Liver (tissue), 9 donors: ENCODE data around the gene NFE2L1. TPM values are rescaled to one million over a fixed set of nuclear protein-coding genes. Genes with fewer than 3 reads are reported as not detected.

ENCODE experiments used
- DNase-seq: peaks from one replicate; pipeline ENCODE4 v3.0.0-alpha.2; 2017; ENCODE audit warnings: low spot score
- H3K27ac ChIP-seq, 2 donors: one replicate each; pipeline ENCODE4 v1.7.0; 2013; ENCODE audit warnings: inconsistent platforms in 2 of 2, low read length in 2 of 2, control low read depth in 1 of 2, low read depth in 1 of 2, mild to moderate bottlenecking in 1 of 2
- H3K27me3 ChIP-seq, 4 donors: one replicate each; pipeline versions ENCODE4 v1.6.1 to v1.7.0; 2013; ENCODE audit warnings: low read length in 3 of 4, inconsistent platforms in 1 of 4, mild to moderate bottlenecking in 1 of 4, moderate library complexity in 1 of 4; ENCODE audit not compliant: control insufficient read depth in 4 of 4, insufficient read depth in 4 of 4
- H3K36me3 ChIP-seq, 4 donors: one replicate each; pipeline versions ENCODE4 v1.6.1 to v1.7.0; 2013; ENCODE audit warnings: low read length in 3 of 4, mild to moderate bottlenecking in 3 of 4, low read depth in 1 of 4, moderate library complexity in 1 of 4; ENCODE audit not compliant: control insufficient read depth in 4 of 4, insufficient read depth in 3 of 4
- H3K4me1 ChIP-seq, 4 donors: one replicate each; pipeline versions ENCODE4 v1.6.1 to v1.7.0; 2013; ENCODE audit warnings: low read length in 3 of 4, mild to moderate bottlenecking in 3 of 4, moderate library complexity in 1 of 4; ENCODE audit not compliant: control insufficient read depth in 4 of 4, insufficient read depth in 4 of 4
- H3K4me3 ChIP-seq, 3 donors: one replicate each; pipeline versions ENCODE4 v1.6.1 to v1.7.0; 2013; ENCODE audit warnings: low read length in 3 of 3, control low read depth in 1 of 3, low read depth in 1 of 3, mild to moderate bottlenecking in 1 of 3
- H3K9ac ChIP-seq, 2 donors: one replicate each; pipeline ENCODE4 v1.7.0; 2013; ENCODE audit warnings: low read length in 2 of 2, mild to moderate bottlenecking in 2 of 2, moderate library complexity in 2 of 2, control low read depth in 1 of 2, low read depth in 1 of 2
- H3K9me3 ChIP-seq, 4 donors: one replicate each; pipeline versions ENCODE4 v1.6.1 to v1.7.0; 2013; ENCODE audit warnings: low read length in 3 of 4; ENCODE audit not compliant: control insufficient read depth in 4 of 4
- EGR1 ChIP-seq, 2 donors: IDR thresholded peaks; 2 replicates each; pipeline ENCODE4 v1.6.1; 2016 to 2018; ENCODE audit warnings: antibody characterized with exemption in 2 of 2, low read depth in 2 of 2
- FOXA1 ChIP-seq: IDR thresholded peaks from 2 replicates; pipeline ENCODE4 v1.6.1; 2016; ENCODE audit warnings: antibody characterized with exemption
- FOXA2 ChIP-seq: IDR thresholded peaks from 2 replicates; pipeline ENCODE4 v1.6.1; 2016; ENCODE audit warnings: antibody characterized with exemption
- GABPA ChIP-seq, 2 donors: IDR thresholded peaks in 1 of 2; conservative IDR thresholded peaks in 1 of 2; 2 replicates each; pipeline ENCODE4 v1.6.1; 2016; ENCODE audit warnings: antibody characterized with exemption in 2 of 2, mild to moderate bottlenecking in 1 of 2, moderate library complexity in 1 of 2
- HNF4A ChIP-seq, 2 donors: conservative IDR thresholded peaks; 2 replicates each; pipeline ENCODE4 v1.6.1; 2016; ENCODE audit warnings: antibody characterized with exemption in 2 of 2, mild to moderate bottlenecking in 2 of 2
- HNF4G ChIP-seq: IDR thresholded peaks from 2 replicates; pipeline ENCODE4 v1.6.1; 2016; ENCODE audit warnings: antibody characterized with exemption
- JUND ChIP-seq, 2 donors: IDR thresholded peaks; 2 replicates each; pipeline ENCODE4 v1.6.1; 2016; ENCODE audit warnings: antibody characterized with exemption in 2 of 2
- NR2F2 ChIP-seq: IDR thresholded peaks from 2 replicates; pipeline ENCODE4 v1.6.1; 2016; ENCODE audit warnings: antibody characterized with exemption
- RAD21 ChIP-seq, 2 donors: IDR thresholded peaks; 2 replicates each; pipeline ENCODE4 v1.6.1; 2016; ENCODE audit warnings: antibody characterized with exemption in 2 of 2, mild to moderate bottlenecking in 2 of 2
- RXRA ChIP-seq, 2 donors: IDR thresholded peaks; 2 replicates each; pipeline ENCODE4 v1.6.1; 2017 to 2018; ENCODE audit warnings: antibody characterized with exemption in 2 of 2, mild to moderate bottlenecking in 1 of 2
- SP1 ChIP-seq: IDR thresholded peaks from 2 replicates; pipeline ENCODE4 v1.6.1; 2018; ENCODE audit warnings: antibody characterized with exemption, mild to moderate bottlenecking
- TAF1 ChIP-seq: conservative IDR thresholded peaks from 2 replicates; pipeline ENCODE4 v1.6.1; 2016; ENCODE audit warnings: antibody characterized with exemption, mild to moderate bottlenecking
- YY1 ChIP-seq: IDR thresholded peaks from 2 replicates; pipeline ENCODE4 v1.6.1; 2016; ENCODE audit warnings: antibody characterized with exemption, mild to moderate bottlenecking
- WGBS: extraction: QIAGEN DNeasy Blood & Tissue Kit; methylation state at CpG from one replicate; pipeline ENCODE4 v1.1.7; 2013; 5-methylcytosine and 5-hydroxymethylcytosine counted together
- polyA plus RNA-seq, 2 donors: library from polyadenylated mRNA; stranded (reverse) in 1 of 2; unstranded in 1 of 2; fragments of 200-250 nt in 1 of 2; fragments of >200 nt in 1 of 2; fragmentation: Nextera tagmentation in 1 of 2; extraction: Ambion mirVana in 1 of 2; gene quantifications; one replicate each; pipeline versions ENCODE4 v1.2.1 to v1.2.3, GENCODE V29; 2013 to 2015
- total RNA-seq, 2 donors: library from RNA; depleted of rRNA; stranded (reverse); fragments of >200 nt; gene quantifications; one replicate each; pipeline ENCODE4 v1.2.3, GENCODE V29; 2014
- TF ChIP-seq, protein P1 (sequence below): IDR thresholded peaks from 2 replicates; pipeline ENCODE4 v1.6.1; 2016; ENCODE audit warnings: antibody characterized with exemption
- TF ChIP-seq, protein P2 (sequence below): fragments of 150-350 bp; IDR thresholded peaks from 2 replicates; pipeline ENCODE4 v1.5.1; 2017; ENCODE audit warnings: improper control_type of control experiment, low read depth, low read length; ENCODE audit not compliant: missing input control
- TF ChIP-seq, protein P3 (sequence below): IDR thresholded peaks from 2 replicates; pipeline ENCODE4 v1.6.1; 2016; ENCODE audit warnings: antibody characterized with exemption
- TF ChIP-seq, protein P4 (sequence below): IDR thresholded peaks from 2 replicates; pipeline ENCODE4 v1.6.1; 2016; ENCODE audit warnings: antibody characterized with exemption
- TF ChIP-seq, protein P5 (sequence below): IDR thresholded peaks from 2 replicates; pipeline ENCODE4 v1.6.1; 2016; ENCODE audit warnings: antibody characterized with exemption, mild to moderate bottlenecking
- donor health status: healthy.
- donor health status: healthy.
- donor health status: healthy.
- donor health status: healthy.
- donor health status: healthy.

The NFE2L1 gene
- total and polyA plus RNA-seq, 4 donors = 14.3 to 79.5 (median 57.6) TPM

DNA sequence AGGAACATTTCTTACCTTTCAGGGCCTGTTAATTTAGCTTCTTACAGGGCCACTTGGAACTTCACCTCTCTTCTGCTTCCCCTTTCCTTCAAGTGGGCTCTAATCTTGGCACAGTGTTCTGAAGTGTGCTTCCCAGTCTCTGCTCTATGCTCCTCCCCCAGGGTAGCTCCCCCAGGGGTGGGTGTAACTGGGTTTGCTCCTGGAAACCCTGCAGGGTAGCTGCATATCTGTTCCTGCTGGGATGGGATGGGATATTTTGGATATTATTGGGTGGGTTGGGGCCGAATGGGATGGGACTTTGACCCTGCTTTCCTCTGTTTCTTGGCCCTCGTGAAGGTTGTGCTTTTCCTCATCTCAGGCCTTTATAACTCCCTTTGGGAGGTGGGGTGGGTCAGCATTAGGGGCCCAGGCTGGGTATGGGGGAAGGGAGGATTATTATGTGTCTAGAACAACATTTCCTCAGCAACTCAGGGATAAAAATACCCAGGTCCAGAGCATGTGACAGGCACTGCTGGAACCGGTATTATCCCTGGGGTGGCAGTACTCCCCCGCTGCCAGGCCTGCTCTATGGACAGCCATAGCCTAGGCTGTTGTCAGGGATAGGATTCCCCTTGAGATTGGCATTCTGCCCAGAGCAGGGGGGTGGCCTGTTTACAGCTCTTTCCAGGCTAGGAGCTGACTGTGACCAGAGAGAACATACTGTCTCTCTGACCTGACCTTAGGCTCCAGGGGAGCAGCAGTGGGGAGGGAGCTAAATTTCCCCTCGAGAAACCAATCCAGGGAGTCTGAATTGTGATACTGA lies 5.0 kb downstream of the NFE2L1 start:
- Histone ChIP-seq H3K27me3 (no peaks in the 10 kb centered on the region), H3K36me3 (peaks cover 4 to 22% (median 20%) of the 10 kb centered on the region in 4 donors), H3K4me1 (peaks cover 33 to 66% (median 51%) of the 10 kb centered on the region in 4 donors), H3K9ac (peak overlapping the region; percentile 52 to 94), H3K4me3 (peak overlapping the region in 1 of 3 donors; percentile 16), H3K27ac (peak overlapping the region; percentile 93 to 99), H3K9me3 (no peaks in the 10 kb centered on the region)
- peak; percentile 77 for DNase-seq
- TF ChIP-seq HNF4A (conservative IDR thresholded peaks at IDR 0.05) = peak; percentile 57 to 62
- TF ChIP-seq, protein P1, sequence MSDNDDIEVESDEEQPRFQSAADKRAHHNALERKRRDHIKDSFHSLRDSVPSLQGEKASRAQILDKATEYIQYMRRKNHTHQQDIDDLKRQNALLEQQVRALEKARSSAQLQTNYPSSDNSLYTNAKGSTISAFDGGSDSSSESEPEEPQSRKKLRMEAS = peak; percentile 60
- TF ChIP-seq GABPA (IDR thresholded peaks at IDR 0.05 in 1 of 2, conservative IDR thresholded peaks at IDR 0.05 in 1 of 2) = no peak
- TF ChIP-seq SP1 = peak; percentile 90
- peak; percentile 97 for TF ChIP-seq NR2F2
- peak; percentile 62 to 67 for TF ChIP-seq RAD21 (IDR thresholded peaks at IDR 0.05)
- TF ChIP-seq TAF1 = no peak
- peak; percentile 40 to 70 for TF ChIP-seq EGR1 (IDR thresholded peaks at IDR 0.05; ENCODE audit: low read depth in 2 of 2)
- TF ChIP-seq YY1 = peak; percentile 79
- TF ChIP-seq, protein P2, sequence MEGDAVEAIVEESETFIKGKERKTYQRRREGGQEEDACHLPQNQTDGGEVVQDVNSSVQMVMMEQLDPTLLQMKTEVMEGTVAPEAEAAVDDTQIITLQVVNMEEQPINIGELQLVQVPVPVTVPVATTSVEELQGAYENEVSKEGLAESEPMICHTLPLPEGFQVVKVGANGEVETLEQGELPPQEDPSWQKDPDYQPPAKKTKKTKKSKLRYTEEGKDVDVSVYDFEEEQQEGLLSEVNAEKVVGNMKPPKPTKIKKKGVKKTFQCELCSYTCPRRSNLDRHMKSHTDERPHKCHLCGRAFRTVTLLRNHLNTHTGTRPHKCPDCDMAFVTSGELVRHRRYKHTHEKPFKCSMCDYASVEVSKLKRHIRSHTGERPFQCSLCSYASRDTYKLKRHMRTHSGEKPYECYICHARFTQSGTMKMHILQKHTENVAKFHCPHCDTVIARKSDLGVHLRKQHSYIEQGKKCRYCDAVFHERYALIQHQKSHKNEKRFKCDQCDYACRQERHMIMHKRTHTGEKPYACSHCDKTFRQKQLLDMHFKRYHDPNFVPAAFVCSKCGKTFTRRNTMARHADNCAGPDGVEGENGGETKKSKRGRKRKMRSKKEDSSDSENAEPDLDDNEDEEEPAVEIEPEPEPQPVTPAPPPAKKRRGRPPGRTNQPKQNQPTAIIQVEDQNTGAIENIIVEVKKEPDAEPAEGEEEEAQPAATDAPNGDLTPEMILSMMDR = no peak
- TF ChIP-seq, protein P3, sequence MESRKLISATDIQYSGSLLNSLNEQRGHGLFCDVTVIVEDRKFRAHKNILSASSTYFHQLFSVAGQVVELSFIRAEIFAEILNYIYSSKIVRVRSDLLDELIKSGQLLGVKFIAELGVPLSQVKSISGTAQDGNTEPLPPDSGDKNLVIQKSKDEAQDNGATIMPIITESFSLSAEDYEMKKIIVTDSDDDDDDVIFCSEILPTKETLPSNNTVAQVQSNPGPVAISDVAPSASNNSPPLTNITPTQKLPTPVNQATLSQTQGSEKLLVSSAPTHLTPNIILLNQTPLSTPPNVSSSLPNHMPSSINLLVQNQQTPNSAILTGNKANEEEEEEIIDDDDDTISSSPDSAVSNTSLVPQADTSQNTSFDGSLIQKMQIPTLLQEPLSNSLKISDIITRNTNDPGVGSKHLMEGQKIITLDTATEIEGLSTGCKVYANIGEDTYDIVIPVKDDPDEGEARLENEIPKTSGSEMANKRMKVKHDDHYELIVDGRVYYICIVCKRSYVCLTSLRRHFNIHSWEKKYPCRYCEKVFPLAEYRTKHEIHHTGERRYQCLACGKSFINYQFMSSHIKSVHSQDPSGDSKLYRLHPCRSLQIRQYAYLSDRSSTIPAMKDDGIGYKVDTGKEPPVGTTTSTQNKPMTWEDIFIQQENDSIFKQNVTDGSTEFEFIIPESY = peak; percentile 43
- TF ChIP-seq FOXA1 = peak; percentile 68
- TF ChIP-seq, protein P4, sequence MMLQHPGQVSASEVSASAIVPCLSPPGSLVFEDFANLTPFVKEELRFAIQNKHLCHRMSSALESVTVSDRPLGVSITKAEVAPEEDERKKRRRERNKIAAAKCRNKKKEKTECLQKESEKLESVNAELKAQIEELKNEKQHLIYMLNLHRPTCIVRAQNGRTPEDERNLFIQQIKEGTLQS = no peak
- peak; percentile 9 for TF ChIP-seq HNF4G
- TF ChIP-seq, protein P5, sequence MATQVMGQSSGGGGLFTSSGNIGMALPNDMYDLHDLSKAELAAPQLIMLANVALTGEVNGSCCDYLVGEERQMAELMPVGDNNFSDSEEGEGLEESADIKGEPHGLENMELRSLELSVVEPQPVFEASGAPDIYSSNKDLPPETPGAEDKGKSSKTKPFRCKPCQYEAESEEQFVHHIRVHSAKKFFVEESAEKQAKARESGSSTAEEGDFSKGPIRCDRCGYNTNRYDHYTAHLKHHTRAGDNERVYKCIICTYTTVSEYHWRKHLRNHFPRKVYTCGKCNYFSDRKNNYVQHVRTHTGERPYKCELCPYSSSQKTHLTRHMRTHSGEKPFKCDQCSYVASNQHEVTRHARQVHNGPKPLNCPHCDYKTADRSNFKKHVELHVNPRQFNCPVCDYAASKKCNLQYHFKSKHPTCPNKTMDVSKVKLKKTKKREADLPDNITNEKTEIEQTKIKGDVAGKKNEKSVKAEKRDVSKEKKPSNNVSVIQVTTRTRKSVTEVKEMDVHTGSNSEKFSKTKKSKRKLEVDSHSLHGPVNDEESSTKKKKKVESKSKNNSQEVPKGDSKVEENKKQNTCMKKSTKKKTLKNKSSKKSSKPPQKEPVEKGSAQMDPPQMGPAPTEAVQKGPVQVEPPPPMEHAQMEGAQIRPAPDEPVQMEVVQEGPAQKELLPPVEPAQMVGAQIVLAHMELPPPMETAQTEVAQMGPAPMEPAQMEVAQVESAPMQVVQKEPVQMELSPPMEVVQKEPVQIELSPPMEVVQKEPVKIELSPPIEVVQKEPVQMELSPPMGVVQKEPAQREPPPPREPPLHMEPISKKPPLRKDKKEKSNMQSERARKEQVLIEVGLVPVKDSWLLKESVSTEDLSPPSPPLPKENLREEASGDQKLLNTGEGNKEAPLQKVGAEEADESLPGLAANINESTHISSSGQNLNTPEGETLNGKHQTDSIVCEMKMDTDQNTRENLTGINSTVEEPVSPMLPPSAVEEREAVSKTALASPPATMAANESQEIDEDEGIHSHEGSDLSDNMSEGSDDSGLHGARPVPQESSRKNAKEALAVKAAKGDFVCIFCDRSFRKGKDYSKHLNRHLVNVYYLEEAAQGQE = peak; percentile 76
- peak; percentile 36 to 43 for TF ChIP-seq JUND (IDR thresholded peaks at IDR 0.05)
- peak; percentile 80 to 85 for TF ChIP-seq RXRA (IDR thresholded peaks at IDR 0.05)
- TF ChIP-seq FOXA2 = peak; percentile 67
- WGBS = 18% methylated on average over 5 of the region's 5 CpGs
